CD4-positive, alpha-beta T cell treated with Interleukin-17A for 1 hour (primary cell): ENCODE results near the gene APOB.

Experiments used
- DNase-seq: peaks from one replicate; pipeline ENCODE4 v3.0.0-alpha.2; 2020

The APOB gene

GRCh38 chr2:21043744-21044532 lies at the start of gene APOB:
Gene APOB, minus strand, starts transcription at chr2:21044073. Its CDS starts 128 bp downstream, at chr2:21043945.
- no peak for DNase-seq

GRCh38 chr2:21092308-21092869 lies 48.5 kb upstream of the APOB start:
- DNase-seq = no peak

GRCh38 chr2:21084401-21084800 lies 40.5 kb upstream of the APOB start:
- no peak for DNase-seq

GRCh38 chr2:21083482-21083881 lies 39.6 kb upstream of the APOB start:
- DNase-seq = no peak

- DNase-seq = no peak
Observed at GRCh38 chr2:21078296-21078695, 34.4 kb upstream of the APOB start.

- no peak for DNase-seq
Observed at GRCh38 chr2:21072477-21073242, 28.8 kb upstream of the APOB start.

- DNase-seq = no peak
Observed at GRCh38 chr2:21070341-21071257, 26.7 kb upstream of the APOB start.

GRCh38 chr2:21069746-21070340 lies 26.0 kb upstream of the APOB start:
- DNase-seq = no peak

GRCh38 chr2:21067859-21068537 lies 24.1 kb upstream of the APOB start:
- DNase-seq = no peak

GRCh38 chr2:21067125-21067524 lies 23.3 kb upstream of the APOB start:
- DNase-seq = no peak

- no peak for DNase-seq
Observed at GRCh38 chr2:21059885-21060610, 16.2 kb upstream of the APOB start.

- DNase-seq = no peak
Observed at GRCh38 chr2:21057097-21057496, 13.2 kb upstream of the APOB start.

- no peak for DNase-seq
Observed at GRCh38 chr2:21055879-21056790, 12.3 kb upstream of the APOB start.

- no peak for DNase-seq
Observed at GRCh38 chr2:21055451-21055850, 11.6 kb upstream of the APOB start.

GRCh38 chr2:21054011-21054410 lies 10.1 kb upstream of the APOB start:
- no peak for DNase-seq

- DNase-seq = no peak
Observed at GRCh38 chr2:21052044-21052443, 8.2 kb upstream of the APOB start.

- DNase-seq = no peak
Observed at GRCh38 chr2:21050164-21050563, 6.3 kb upstream of the APOB start.

- DNase-seq = no peak
Observed at GRCh38 chr2:21047141-21048009, 3.5 kb upstream of the APOB start.

- DNase-seq = no peak
Observed at GRCh38 chr2:21046506-21046905, 2.6 kb upstream of the APOB start.
